ENCODE measurements around the gene AK1. TPM values are rescaled to one million over a fixed set of nuclear protein-coding genes. Genes with fewer than 3 reads are reported as not detected.

AK1 gene
- total RNA-seq, 1 experiment from 2014 or later: 31.6 TPM

- peak overlapping the region; percentile 48 for H3K9ac ChIP-seq (ENCODE audit: extremely low read depth, insufficient read length, low read length)
- peaks cover 38% of the 10 kb centered on the region for H3K27me3 Mint-ChIP-seq (ENCODE audit: low read depth)
These were observed 48.8 kb upstream of the AK1 start for GRCh38 chr9:127925959-127926905.

More at GRCh38 chr9:127925959-127926905, 48.8 kb upstream of the AK1 start:
- no peaks in the 10 kb centered on the region for H3K79me2 ChIP-seq (ENCODE audit: insufficient read depth, low read length)
- H2BK5ac ChIP-seq (ENCODE audit: insufficient read length, low read length): no peak overlapping the region
- no peak for TF ChIP-seq CTCF (conservative IDR thresholded peaks at IDR 0.05)
- no peak overlapping the region for H3T11ph ChIP-seq (ENCODE audit: low read length)
- H3K23ac ChIP-seq (ENCODE audit: insufficient read length, low read depth, low read length): no peak overlapping the region
- no peak overlapping the region for H2AK5ac ChIP-seq (ENCODE audit: insufficient read length, low read length)
- H3K4me1 ChIP-seq (ENCODE audit: insufficient read depth, low read length): peaks cover 2% of the 10 kb centered on the region; the same call in 1 of the 2 replicates
- peaks cover 2 to 6% (median 6%) of the 10 kb centered on the region in 3 experiments; a peak in 6 of 7 replicates for H3K36me3 Mint-ChIP-seq (ENCODE audit: insufficient read depth in 1 of 3, low read depth in 3 of 3)
- H3K27ac ChIP-seq (ENCODE audit: insufficient read length, low read depth, low read length): no peak overlapping the region
- H3K4me3 Mint-ChIP-seq: peak overlapping the region; percentile 92 to 97
- no peaks in the 10 kb centered on the region for H3K9me3 Mint-ChIP-seq
- H3K4me1 Mint-ChIP-seq: peaks cover 16 to 30% of the 10 kb centered on the region in 2 experiments
- DNase-seq: no peak
- H3K14ac ChIP-seq (ENCODE audit: insufficient read depth, low read length): peak overlapping the region; percentile 10; the same call in 1 of the 2 replicates
- no peak overlapping the region for H3K56ac ChIP-seq (ENCODE audit: insufficient read length, low read depth, low read length)
- H4K91ac ChIP-seq (ENCODE audit: insufficient read length, low read depth, low read length): no peak overlapping the region
- no peak overlapping the region for H2BK120ac ChIP-seq (ENCODE audit: low read depth, low read length, poor library complexity, severe bottlenecking)
- H2AFZ ChIP-seq (ENCODE audit: low read length): no peak overlapping the region
- no peaks in the 10 kb centered on the region for H4K20me1 ChIP-seq (ENCODE audit: control insufficient read depth, insufficient read depth, insufficient read length)
- no peak overlapping the region for H2BK12ac ChIP-seq (ENCODE audit: insufficient read length, low read depth, low read length)
- H4K8ac ChIP-seq (replicated peaks; ENCODE audit: insufficient read length, low read depth, low read length): no peak overlapping the region
- H3K27ac Mint-ChIP-seq: peak overlapping the region in 1 of 3 experiments; percentile 24; a peak in 1 of 7 replicates
- H3K4me2 ChIP-seq (ENCODE audit: insufficient read depth, insufficient read length, low read length): peak overlapping the region; percentile 93
- WGBS (ENCODE audit: extremely low coverage, insufficient read length, low lambda C conversion rate): no CpG with 5 or more reads among the region's 14 CpGs
- H2BK20ac ChIP-seq (ENCODE audit: low read depth, low read length, poor library complexity, severe bottlenecking): no peak overlapping the region
- H3K4ac ChIP-seq (ENCODE audit: low read depth, low read length): no peak overlapping the region
- no peaks in the 10 kb centered on the region for H3K27me3 ChIP-seq (ENCODE audit: insufficient read depth, low read length)
- peaks cover 16% of the 10 kb centered on the region for H3K23me2 ChIP-seq (ENCODE audit: insufficient read length, low read depth, low read length, poor library complexity, severe bottlenecking)
- peak overlapping the region; percentile 58 for H3K18ac ChIP-seq (ENCODE audit: insufficient read length, low read depth, low read length)
- no peaks in the 10 kb centered on the region for H3K79me1 ChIP-seq (ENCODE audit: insufficient read depth, low read depth, low read length, poor library complexity, severe bottlenecking)
- no peaks in the 10 kb centered on the region for H3K9me3 ChIP-seq (ENCODE audit: control insufficient read depth, low read depth, low read length)
- no peak overlapping the region for H2BK15ac ChIP-seq (ENCODE audit: low read depth, low read length)
- H4K5ac ChIP-seq (ENCODE audit: insufficient read length, low read depth, low read length): no peak overlapping the region

All from H9 (cell line).